Testis (tissue), 3 donors: ENCODE measurements around the gene HLA-DQA1. TPM values are rescaled to one million over a fixed set of nuclear protein-coding genes. Genes with fewer than 3 reads are reported as not detected.

Source experiments
- DNase-seq: peaks from one replicate; pipeline ENCODE4 v3.0.0-alpha.2; 2019
- H3K27ac ChIP-seq, 2 donors: fragments of 200-600 bp; sonication (generic); one replicate each; pipeline ENCODE4 v1.5.1; 2019
- H3K27me3 ChIP-seq: fragments of 200-600 bp; sonication (generic); one replicate; pipeline ENCODE4 v1.5.1; 2019
- H3K36me3 ChIP-seq: fragments of 200-600 bp; sonication (generic); one replicate; pipeline ENCODE4 v1.5.1; 2017; ENCODE audit warnings: low read depth; ENCODE audit errors: missing control alignments
- H3K4me1 ChIP-seq: fragments of 200-600 bp; sonication (generic); one replicate; pipeline ENCODE4 v1.5.1; 2019
- H3K4me3 ChIP-seq, 2 donors: fragments of 200-600 bp; sonication (generic); one replicate each; pipeline ENCODE4 v1.5.1; 2017 to 2019
- H3K9me3 ChIP-seq: fragments of 200-600 bp; sonication (generic); one replicate; pipeline ENCODE4 v1.5.1; 2017
- CTCF ChIP-seq, 3 experiments: fragments of 450-650 bp in 2 of 3; fragments of 200-600 bp in 1 of 3; sonication (generic) in 1 of 3; IDR thresholded peaks; one replicate each; pipeline ENCODE4 v1.5.1; 2016 to 2019; ENCODE audit warnings: antibody characterized with exemption in 3 of 3, mild to moderate bottlenecking in 2 of 3, moderate library complexity in 1 of 3
- POLR2A ChIP-seq: fragments of 450-650 bp; IDR thresholded peaks from one replicate; pipeline ENCODE4 v1.6.1; 2017; ENCODE audit warnings: antibody characterized with exemption, mild to moderate bottlenecking, moderate library complexity
- WGBS, 2 donors: methylation state at CpG; one replicate each; pipeline ENCODE4 v1.1.5; 2018; 5-methylcytosine and 5-hydroxymethylcytosine counted together
- intact Hi-C: fragments of 100-400 bp; cut with DNase I; formaldehyde crosslinking; loops from one replicate; pipeline ENCODE4 v1.15.1; 2023; ENCODE audit warnings: low total_unique reads
- polyA plus RNA-seq: library from polyadenylated mRNA; stranded (reverse); fragments of 350-450 nt; fragmentation: Illumina TruSeq; extraction: RNeasy Lipid Tissue Mini Kit (QIAGEN cat#74804); gene quantifications from one replicate; pipeline ENCODE4 v1.2.3, GENCODE V29; 2014; ENCODE audit warnings: low read depth, low replicate concordance; ENCODE audit not compliant: insufficient read depth
- total RNA-seq, 2 donors: library from RNA; depleted of rRNA; stranded (reverse); fragments of >200 nt; gene quantifications; one replicate each; pipeline ENCODE4 v1.2.3, GENCODE V29; 2016

The HLA-DQA1 gene
- total and polyA plus RNA-seq, 3 donors from 2014 or later = 0.94 to 33.9 (median 1.6) TPM

GRCh38 chr6:32664827-32665362 lies 27.7 kb downstream of the HLA-DQA1 start:
- Histone ChIP-seq H3K4me1 (no peaks in the 10 kb centered on the region), H3K4me3 (no peak overlapping the region), H3K27ac (no peak overlapping the region), H3K36me3 (no peaks in the 10 kb centered on the region), H3K9me3 (no peaks in the 10 kb centered on the region), H3K27me3 (no peaks in the 10 kb centered on the region)
- DNase-seq = no peak
- 0 to 2% methylated on average over 7 to 37 of the region's 47 CpGs for WGBS, 2 donors
- TF ChIP-seq CTCF (IDR thresholded peaks at IDR 0.05) (no peak), POLR2A (no peak)
- intact Hi-C loops = loop anchor here (10.0 kb wide), 1 partner anchor 100 kb away; the partner anchor contains the start of gene HLA-DQB2

GRCh38 chr6:32665661-32666060 lies 28.5 kb downstream of the HLA-DQA1 start:
- WGBS, 2 donors = 9 to 10% methylated on average over 3 of the region's 3 CpGs
- H3K9me3 ChIP-seq = no peaks in the 10 kb centered on the region
- H3K27me3 ChIP-seq = no peaks in the 10 kb centered on the region
- intact Hi-C loops = loop anchor here (10.0 kb wide), 1 partner anchor 99 kb away; the partner anchor contains the start of gene HLA-DQB2
- no peak for DNase-seq
- no peaks in the 10 kb centered on the region for H3K36me3 ChIP-seq
- no peaks in the 10 kb centered on the region for H3K4me1 ChIP-seq
- no peak overlapping the region for H3K4me3 ChIP-seq
- no peak for TF ChIP-seq POLR2A
- TF ChIP-seq CTCF (IDR thresholded peaks at IDR 0.05) = no peak
- H3K27ac ChIP-seq = no peak overlapping the region

- DNase-seq = peak; percentile 32
- 1 to 14% methylated on average over 15 to 16 of the region's 16 CpGs for WGBS, 2 donors
- Histone ChIP-seq H3K27ac (no peak within 1 kb of the TSS), H3K9me3 (no peaks in the 10 kb centered on the region), H3K4me3 (no peak within 1 kb of the TSS), H3K36me3 (no peaks in the 10 kb centered on the region), H3K27me3 (no peaks in the 10 kb centered on the region), H3K4me1 (no peaks in the 10 kb centered on the region)
- TF ChIP-seq POLR2A (no peak), CTCF (IDR thresholded peaks at IDR 0.05) (no peak)
- intact Hi-C loops = loop anchor here (10.0 kb wide), 1 partner anchor 98 kb away; the partner anchor contains the start of gene HLA-DQB2
These were observed 29.5 kb downstream of the HLA-DQA1 start, which contains the start of gene HLA-DQB1 for GRCh38 chr6:32666420-32667300. Gene HLA-DQB1 (minus strand): TSS chr6:32666657. CDS start chr6:32666607, 50 bp downstream.

- Histone ChIP-seq H3K4me1 (no peaks in the 10 kb centered on the region), H3K9me3 (no peaks in the 10 kb centered on the region), H3K27ac (no peak overlapping the region), H3K36me3 (no peaks in the 10 kb centered on the region), H3K4me3 (no peak overlapping the region), H3K27me3 (no peaks in the 10 kb centered on the region)
- no peak for TF ChIP-seq CTCF (IDR thresholded peaks at IDR 0.05)
- TF ChIP-seq POLR2A = no peak
- WGBS, 2 donors = 33 to 57% methylated on average over 4 to 5 of the region's 5 CpGs
- intact Hi-C loops = loop anchor here (10.0 kb wide), 1 partner anchor 97 kb away; the partner anchor contains the start of gene HLA-DQB2
- DNase-seq = peak; percentile 20
These were observed 31.1 kb downstream of the HLA-DQA1 start for GRCh38 chr6:32668226-32668747.
